Panc1 (cell line): Measurements from ENCODE around the gene PARP9. TPM values are rescaled to one million over a fixed set of nuclear protein-coding genes. Genes with fewer than 3 reads are reported as not detected.

ENCODE experiments used
- ATAC-seq: fragments of 200-7000 bp; cut with Tn5 transposase; 2 replicates; pipeline ENCODE4 v1.9.1; 2020; ENCODE audit warnings: mild to moderate bottlenecking, moderate library complexity
- BruUV-seq: library from RNA; stranded (reverse); fragments of 400-500 nt; replicated peaks from 2 replicates; lab custom pipeline; 2021; lab: Mats Ljungman, UMichigan
- CTCF ChIA-PET: fragments of 300-600 bp; sonication (Branson Sonifier 250); formaldehyde crosslinking; loops from one replicate; lab custom pipeline; 2022; ENCODE audit warnings: antibody characterized with exemption; lab: Charles Lee
- POLR2A ChIA-PET: fragments of 300-600 bp; sonication (Branson Sonifier 250); formaldehyde crosslinking; loops from one replicate; lab custom pipeline; 2022; ENCODE audit warnings: antibody characterized with exemption; lab: Charles Lee
- DNase-seq: peaks from one replicate; pipeline ENCODE4 v3.0.0-alpha.2; 2010; ENCODE audit warnings: low read depth, low spot score
- H3K27ac ChIP-seq: 2 replicates; pipeline ENCODE4 v1.5.1; 2011; ENCODE audit warnings: mild to moderate bottlenecking, low read length, inconsistent platforms
- H3K27me3 ChIP-seq: fragments of 200-500 bp; sonication (Bioruptor generic); 2 replicates; pipeline ENCODE4 v1.6.0; 2014; ENCODE audit warnings: low read length, inconsistent platforms; ENCODE audit not compliant: control insufficient read depth, insufficient read depth
- H3K36me3 ChIP-seq: fragments of 200-500 bp; sonication (Bioruptor generic); 2 replicates; pipeline ENCODE4 v1.5.1; 2014; ENCODE audit warnings: inconsistent platforms, mild to moderate bottlenecking, low read length, moderate library complexity; ENCODE audit not compliant: control insufficient read depth, insufficient read depth
- H3K4me1 ChIP-seq: 2 replicates; pipeline ENCODE4 v1.5.1; 2011; ENCODE audit warnings: inconsistent platforms, mild to moderate bottlenecking, low read length, moderate library complexity; ENCODE audit not compliant: control insufficient read depth, insufficient read depth
- H3K4me3 ChIP-seq, 2 experiments: 2 replicates each; pipeline ENCODE4 v1.5.1; 2011 to 2012; ENCODE audit warnings: low read depth in 2 of 2, low read length in 2 of 2, mild to moderate bottlenecking in 2 of 2, inconsistent platforms in 1 of 2, moderate library complexity in 1 of 2
- H3K9me3 ChIP-seq: fragments of 200-500 bp; sonication (Bioruptor generic); 2 replicates; pipeline ENCODE4 v1.5.1; 2014; ENCODE audit warnings: low read depth, mild to moderate bottlenecking, inconsistent platforms, low read length, moderate library complexity; ENCODE audit not compliant: control insufficient read depth, insufficient read depth
- POLR2AphosphoS5 ChIP-seq: IDR thresholded peaks from 2 replicates; pipeline ENCODE4 v1.6.1; 2012; ENCODE audit warnings: mild to moderate bottlenecking, low read depth, low read length, moderate library complexity
- SIN3A ChIP-seq: IDR thresholded peaks from 2 replicates; pipeline ENCODE4 v1.6.1; 2012; ENCODE audit warnings: low read depth, mild to moderate bottlenecking, low read length, moderate library complexity, borderline replicate concordance; ENCODE audit not compliant: insufficient read depth
- TCF7L2 ChIP-seq: IDR thresholded peaks from 2 replicates; pipeline ENCODE4 v1.6.1; 2011; ENCODE audit warnings: mild to moderate bottlenecking, low read depth, low read length, inconsistent platforms
- in situ Hi-C: cut with HindIII; loops from 2 replicates; pipeline ENCODE4 v1.10.0; 2016; ENCODE audit warnings: low sequenced_read_pairs, low pct_unique_long_range_greater_than_20kb
- intact Hi-C: fragments of 100-400 bp; cut with micrococcal nuclease; formaldehyde crosslinking; loops from one replicate; pipeline ENCODE4 v1.10.0; 2022; ENCODE audit not compliant: unreplicated experiment
- total RNA-seq: library from RNA; stranded (reverse); gene quantifications from one replicate; pipeline ENCODE4 v1.2.1, GENCODE V29; 2021; ENCODE audit not compliant: unreplicated experiment
- TF ChIP-seq, protein P1 (sequence below), 2 experiments: IDR thresholded peaks; 2 replicates each; pipeline ENCODE4 v1.6.1; 2011 to 2012; ENCODE audit warnings: low read depth in 2 of 2, control low read depth in 1 of 2, low read length in 1 of 2, mild to moderate bottlenecking in 1 of 2, moderate library complexity in 1 of 2; ENCODE audit not compliant: insufficient read depth in 1 of 2
- TF ChIP-seq, protein P2 (sequence below): fragments of 450-650 bp; IDR thresholded peaks from 2 replicates; pipeline ENCODE4 v1.5.1; 2017; ENCODE audit warnings: mild to moderate bottlenecking

Gene PARP9
- total RNA-seq, 1 experiment from 2014 or later, result 14.5 TPM

DNA sequence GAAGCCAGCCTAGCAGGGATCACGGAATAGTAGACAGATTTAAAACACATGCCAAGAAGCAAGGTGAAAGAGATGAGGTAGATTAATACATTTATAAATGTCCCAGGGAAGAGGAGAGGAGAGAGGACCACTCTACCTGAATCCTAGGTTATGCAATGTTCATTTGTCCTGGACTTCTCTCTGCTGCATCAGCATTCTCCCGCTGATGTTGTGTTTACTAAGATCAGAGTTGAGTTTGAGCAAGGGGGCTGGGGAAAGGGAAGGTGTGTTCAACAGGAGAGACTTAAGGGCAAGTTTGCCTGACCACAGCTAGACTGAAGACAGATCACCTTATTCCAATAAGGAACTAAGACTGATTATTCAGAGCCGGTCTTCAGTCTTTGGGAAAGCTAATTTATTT, 48.2 kb downstream of the PARP9 start:
- in situ Hi-C loops, result no loop called here
- H3K27me3 ChIP-seq, result no peaks in the 10 kb centered on the region
- H3K4me1 ChIP-seq, result peaks cover 20% of the 10 kb centered on the region
- H3K4me3 ChIP-seq, result peak overlapping the region in 1 of 2 experiments; percentile 83; a peak in 2 of 4 replicates
- no peaks in the 10 kb centered on the region for H3K9me3 ChIP-seq
- POLR2A ChIA-PET, result no interaction called here
- intact Hi-C loops, result no loop called here
- ATAC-seq (no peak), DNase-seq (no peak)
- BruUV-seq, result no TSS peak
- TF ChIP-seq POLR2AphosphoS5 (no peak), SIN3A (no peak), TCF7L2 (no peak)
- TF ChIP-seq, protein P1, sequence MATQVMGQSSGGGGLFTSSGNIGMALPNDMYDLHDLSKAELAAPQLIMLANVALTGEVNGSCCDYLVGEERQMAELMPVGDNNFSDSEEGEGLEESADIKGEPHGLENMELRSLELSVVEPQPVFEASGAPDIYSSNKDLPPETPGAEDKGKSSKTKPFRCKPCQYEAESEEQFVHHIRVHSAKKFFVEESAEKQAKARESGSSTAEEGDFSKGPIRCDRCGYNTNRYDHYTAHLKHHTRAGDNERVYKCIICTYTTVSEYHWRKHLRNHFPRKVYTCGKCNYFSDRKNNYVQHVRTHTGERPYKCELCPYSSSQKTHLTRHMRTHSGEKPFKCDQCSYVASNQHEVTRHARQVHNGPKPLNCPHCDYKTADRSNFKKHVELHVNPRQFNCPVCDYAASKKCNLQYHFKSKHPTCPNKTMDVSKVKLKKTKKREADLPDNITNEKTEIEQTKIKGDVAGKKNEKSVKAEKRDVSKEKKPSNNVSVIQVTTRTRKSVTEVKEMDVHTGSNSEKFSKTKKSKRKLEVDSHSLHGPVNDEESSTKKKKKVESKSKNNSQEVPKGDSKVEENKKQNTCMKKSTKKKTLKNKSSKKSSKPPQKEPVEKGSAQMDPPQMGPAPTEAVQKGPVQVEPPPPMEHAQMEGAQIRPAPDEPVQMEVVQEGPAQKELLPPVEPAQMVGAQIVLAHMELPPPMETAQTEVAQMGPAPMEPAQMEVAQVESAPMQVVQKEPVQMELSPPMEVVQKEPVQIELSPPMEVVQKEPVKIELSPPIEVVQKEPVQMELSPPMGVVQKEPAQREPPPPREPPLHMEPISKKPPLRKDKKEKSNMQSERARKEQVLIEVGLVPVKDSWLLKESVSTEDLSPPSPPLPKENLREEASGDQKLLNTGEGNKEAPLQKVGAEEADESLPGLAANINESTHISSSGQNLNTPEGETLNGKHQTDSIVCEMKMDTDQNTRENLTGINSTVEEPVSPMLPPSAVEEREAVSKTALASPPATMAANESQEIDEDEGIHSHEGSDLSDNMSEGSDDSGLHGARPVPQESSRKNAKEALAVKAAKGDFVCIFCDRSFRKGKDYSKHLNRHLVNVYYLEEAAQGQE (IDR thresholded peaks at IDR 0.05; ENCODE audit: insufficient read depth in 1 of 2, low read depth in 2 of 2, low read length in 1 of 2), result no peak
- TF ChIP-seq, protein P2, sequence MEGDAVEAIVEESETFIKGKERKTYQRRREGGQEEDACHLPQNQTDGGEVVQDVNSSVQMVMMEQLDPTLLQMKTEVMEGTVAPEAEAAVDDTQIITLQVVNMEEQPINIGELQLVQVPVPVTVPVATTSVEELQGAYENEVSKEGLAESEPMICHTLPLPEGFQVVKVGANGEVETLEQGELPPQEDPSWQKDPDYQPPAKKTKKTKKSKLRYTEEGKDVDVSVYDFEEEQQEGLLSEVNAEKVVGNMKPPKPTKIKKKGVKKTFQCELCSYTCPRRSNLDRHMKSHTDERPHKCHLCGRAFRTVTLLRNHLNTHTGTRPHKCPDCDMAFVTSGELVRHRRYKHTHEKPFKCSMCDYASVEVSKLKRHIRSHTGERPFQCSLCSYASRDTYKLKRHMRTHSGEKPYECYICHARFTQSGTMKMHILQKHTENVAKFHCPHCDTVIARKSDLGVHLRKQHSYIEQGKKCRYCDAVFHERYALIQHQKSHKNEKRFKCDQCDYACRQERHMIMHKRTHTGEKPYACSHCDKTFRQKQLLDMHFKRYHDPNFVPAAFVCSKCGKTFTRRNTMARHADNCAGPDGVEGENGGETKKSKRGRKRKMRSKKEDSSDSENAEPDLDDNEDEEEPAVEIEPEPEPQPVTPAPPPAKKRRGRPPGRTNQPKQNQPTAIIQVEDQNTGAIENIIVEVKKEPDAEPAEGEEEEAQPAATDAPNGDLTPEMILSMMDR, result no peak
- no peak overlapping the region for H3K27ac ChIP-seq
- H3K36me3 ChIP-seq, result no peaks in the 10 kb centered on the region; the same call in 1 of the 2 replicates
- CTCF ChIA-PET, result no interaction called here

DNA sequence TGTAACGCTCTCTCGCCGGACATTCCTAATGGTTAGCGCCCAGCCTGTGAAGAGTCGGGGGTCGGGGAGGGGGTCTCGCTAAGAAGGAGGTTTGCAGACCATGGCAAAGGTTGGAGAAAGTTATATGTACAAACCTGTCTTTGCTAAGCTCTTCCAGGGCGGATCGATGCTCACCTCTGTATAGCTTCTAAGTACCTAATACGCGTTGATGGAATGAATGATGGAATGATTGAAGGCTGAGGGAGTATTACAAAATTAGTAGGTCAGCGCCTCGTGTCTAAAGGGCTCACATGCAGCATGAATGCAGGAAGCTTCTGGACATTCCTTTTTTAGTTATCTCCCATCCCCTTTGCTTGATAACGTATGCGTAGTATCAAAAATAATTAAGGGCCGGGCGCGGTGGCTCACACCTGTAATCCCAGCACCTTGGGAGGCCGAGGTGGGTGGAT, 49.1 kb downstream of the PARP9 start:
- POLR2A ChIA-PET, result no interaction called here
- DNase-seq (no peak), ATAC-seq (peak; percentile 26)
- Histone ChIP-seq H3K27me3 (no peaks in the 10 kb centered on the region), H3K4me1 (peaks cover 24% of the 10 kb centered on the region), H3K4me3 (peak overlapping the region; percentile 71 to 83), H3K27ac (peak overlapping the region; percentile 79), H3K9me3 (no peaks in the 10 kb centered on the region), H3K36me3 (no peaks in the 10 kb centered on the region; the same call in 1 of the 2 replicates)
- 0 out of 2 replicates have a peak, but pooled peaks have one; percentile 9 for TF ChIP-seq TCF7L2
- TF ChIP-seq SIN3A, result no peak
- no peak for TF ChIP-seq POLR2AphosphoS5
- CTCF ChIA-PET, result no interaction called here
- in situ Hi-C loops, result no loop called here
- no TSS peak for BruUV-seq
- intact Hi-C loops, result no loop called here
